ENCODE data around the gene TBC1D8. TPM values are rescaled to one million over a fixed set of nuclear protein-coding genes. Genes with fewer than 3 reads are reported as not detected.
A peak's percentile ranks its signal among the peaks of the same experiment; 100 is the strongest.

The TBC1D8 gene
- total and polyA plus RNA-seq, 2 of the 13 experiments (the other 11 are each of a cell fraction or from before 2014, with no cell fraction given): 45.1 to 95.4 TPM

GRCh38 chr2:101120124-101120996 is 30.8 kb downstream of the TBC1D8 start (continued):
- TF ChIP-seq ZNF670 (CRISPR knock-in tag; IDR thresholded peaks at IDR 0.05; ENCODE audit: borderline replicate concordance) (peak; percentile 89; the same call in 1 of the 2 replicates), MXI1 (IDR thresholded peaks at IDR 0.05; ENCODE audit: borderline replicate concordance, low read depth, low read length) (peak; percentile 98), ZNF713 (CRISPR knock-in tag; IDR thresholded peaks at IDR 0.05) (no peak), ARNT2 (CRISPR knock-in tag; IDR thresholded peaks at IDR 0.05; ENCODE audit: low read depth) (peak; percentile 54; the same call in 1 of the 2 replicates), HNRNPUL1 (IDR thresholded peaks at IDR 0.05; ENCODE audit: low read depth, low read length) (no peak), ZNF30 (CRISPR knock-in tag; IDR thresholded peaks at IDR 0.05) (no peak), ATF1 (CRISPR knock-in tag; IDR thresholded peaks at IDR 0.05) (no peak), TCF7 (IDR thresholded peaks at IDR 0.05; ENCODE audit: low read depth) (peak; percentile 20; the same call in 1 of the 2 replicates), XBP1 (CRISPR knock-in tag; IDR thresholded peaks at IDR 0.05) (no peak), HCFC1 (IDR thresholded peaks at IDR 0.05; ENCODE audit: low read depth, low read length) (no peak), GABPA (IDR thresholded peaks at IDR 0.05; ENCODE audit: low read depth, low read length) (no peak), GABPA (CRISPR knock-in tag; IDR thresholded peaks at IDR 0.05; ENCODE audit: low read depth) (0 out of 2 replicates have a peak, but pooled peaks have one; percentile 52), EED (CRISPR knock-in tag; IDR thresholded peaks at IDR 0.05) (no peak), DZIP1 (CRISPR knock-in tag; IDR thresholded peaks at IDR 0.05) (no peak), GMEB1 (CRISPR knock-in tag; IDR thresholded peaks at IDR 0.05; ENCODE audit: borderline replicate concordance) (peak; percentile 40; the same call in 1 of the 2 replicates), GRHL1 (CRISPR knock-in tag; conservative IDR thresholded peaks at IDR 0.05) (no peak), MTF2 (CRISPR knock-in tag; IDR thresholded peaks at IDR 0.05; ENCODE audit: borderline replicate concordance) (no peak), SNRNP70 (IDR thresholded peaks at IDR 0.05; ENCODE audit: low read depth, low read length) (no peak), PAF1 (CRISPR knock-in tag; IDR thresholded peaks at IDR 0.05) (no peak), ZNF280B (CRISPR knock-in tag; IDR thresholded peaks at IDR 0.05; ENCODE audit: borderline replicate concordance) (no peak), EHMT2 (IDR thresholded peaks at IDR 0.05; ENCODE audit: borderline replicate concordance, low read depth, low read length) (peak; percentile 40; the same call in 1 of the 2 replicates), RXRA (CRISPR knock-in tag; IDR thresholded peaks at IDR 0.05) (peak; percentile 94)

All from HepG2 (cell line).